ENCODE data around the gene ISCA1.
"Not testable (repeated sequence)": the region's sequence is repeated elsewhere in the genome, so short reads cannot be mapped to it uniquely, and the experiment has no call there.

ISCA1 gene

GRCh38 chr9:86282077-86282978, at the start of gene ISCA1:
Gene ISCA1, minus strand, starts transcription at chr9:86282538. Its CDS starts 80 bp downstream, at chr9:86282458.
- peak; percentile 82 to 95 for DNase-seq

- DNase-seq: no peak
These were observed 47.8 kb upstream of the ISCA1 start for GRCh38 chr9:86330186-86330585.

- DNase-seq: no peak
These were observed 47.3 kb upstream of the ISCA1 start for GRCh38 chr9:86329649-86330048.

GRCh38 chr9:86328156-86328555, 45.8 kb upstream of the ISCA1 start:
- no peak for DNase-seq

DNA sequence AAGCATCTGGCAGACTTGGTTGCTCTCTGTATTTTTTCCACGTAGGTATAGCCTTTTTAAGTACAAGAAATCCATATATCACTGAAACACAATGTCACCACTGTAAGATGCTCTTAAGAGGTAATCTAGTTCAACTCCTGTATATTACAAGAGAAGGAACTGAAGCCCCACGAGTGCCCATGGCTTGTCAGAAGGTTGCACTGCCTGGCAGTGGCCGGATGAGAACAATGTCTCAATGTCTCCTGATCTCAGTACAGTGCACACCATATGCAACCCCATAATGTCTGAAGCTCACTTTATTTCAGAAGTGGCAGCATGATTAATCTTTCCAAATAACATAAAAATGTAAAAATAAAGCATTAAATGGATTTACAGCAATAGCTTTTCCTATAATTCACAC, 44.2 kb upstream of the ISCA1 start:
- DNase-seq: no peak

GRCh38 chr9:86324901-86325300, 42.6 kb upstream of the ISCA1 start:
- no peak for DNase-seq

DNA sequence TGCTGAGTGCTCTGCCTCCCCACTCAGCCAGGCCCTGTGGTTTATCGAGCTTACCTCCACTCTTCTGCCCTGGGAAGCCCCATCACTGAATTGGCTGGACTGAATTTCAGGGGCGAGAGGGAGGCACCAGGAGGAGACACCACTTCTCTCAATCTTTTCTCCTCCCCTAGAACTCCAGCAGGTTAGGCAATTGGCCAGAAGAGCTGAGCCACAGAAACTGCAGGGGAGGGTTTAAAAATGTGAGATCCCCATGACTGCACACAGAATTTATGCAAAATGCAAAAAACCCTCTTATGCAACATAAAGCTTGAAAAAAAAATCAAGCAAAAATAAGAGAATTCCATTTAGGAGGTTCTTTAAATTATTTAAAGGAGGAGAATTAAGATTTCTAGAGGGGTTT, 42.0 kb upstream of the ISCA1 start:
- no peak for DNase-seq

- DNase-seq: no peak
These were observed 40.8 kb upstream of the ISCA1 start for GRCh38 chr9:86322973-86323644.

DNA sequence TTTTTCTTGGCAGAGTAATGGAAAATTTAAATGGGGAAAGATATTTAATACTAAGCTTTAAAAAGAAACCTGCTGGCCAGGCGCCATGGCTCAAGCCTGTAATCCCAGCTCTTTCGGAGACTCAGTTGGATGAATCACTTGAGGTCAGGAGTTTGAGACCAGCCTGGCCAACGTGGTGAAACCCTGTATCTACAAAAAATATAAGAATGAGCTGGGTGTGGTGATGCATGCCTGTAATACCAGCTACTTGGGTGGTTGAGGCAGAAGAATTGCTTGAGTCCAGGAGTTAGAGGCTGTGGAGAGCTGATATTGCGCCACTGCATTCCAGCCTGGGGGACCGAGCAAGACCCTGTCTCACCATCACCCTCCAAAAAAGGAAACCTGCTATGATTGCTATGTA, 39.0 kb upstream of the ISCA1 start:
- DNase-seq: no peak

GRCh38 chr9:86318187-86318586, 35.8 kb upstream of the ISCA1 start:
- DNase-seq: no peak

- no peak for DNase-seq
These were observed 32.7 kb upstream of the ISCA1 start for GRCh38 chr9:86315078-86315477.

GRCh38 chr9:86312959-86313358, 30.6 kb upstream of the ISCA1 start:
- DNase-seq: not testable (repeated sequence)

GRCh38 chr9:86308687-86309086, 26.3 kb upstream of the ISCA1 start:
- no peak for DNase-seq

- DNase-seq: no peak
These were observed 21.9 kb upstream of the ISCA1 start for GRCh38 chr9:86304236-86304730.

DNA sequence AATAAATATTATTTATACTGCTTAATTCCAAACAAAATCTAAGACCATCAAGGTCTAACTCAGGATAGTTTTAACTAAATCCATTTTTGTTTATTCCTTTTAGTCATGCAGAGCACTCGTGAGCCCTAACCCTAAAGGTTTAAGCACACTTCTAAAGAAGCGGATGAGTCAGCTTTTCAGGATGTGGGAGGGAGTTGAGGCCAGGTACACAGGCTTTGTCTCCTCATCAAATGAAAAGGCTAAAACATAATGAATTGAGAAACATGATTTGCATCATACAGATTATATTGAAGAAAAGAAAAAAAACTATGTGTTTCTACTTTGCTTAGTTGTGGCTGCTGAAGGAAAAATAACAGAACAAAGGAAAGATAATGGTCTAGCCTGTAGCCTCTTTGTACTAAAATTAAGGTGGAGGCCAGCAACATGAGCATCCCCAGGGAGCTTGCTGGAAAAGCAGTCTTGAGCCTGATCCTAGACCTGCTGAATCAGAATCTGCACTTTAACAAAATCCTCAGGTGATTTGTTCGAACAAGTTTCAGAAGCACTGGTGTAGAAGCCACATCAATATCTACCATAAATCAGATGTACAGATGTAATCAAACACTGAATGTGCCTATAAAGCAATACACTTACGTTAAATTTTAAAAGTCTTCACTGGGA, 21.1 kb upstream of the ISCA1 start:
- no peak for DNase-seq

- no peak for DNase-seq
These were observed 19.3 kb upstream of the ISCA1 start for GRCh38 chr9:86301686-86302085.

DNA sequence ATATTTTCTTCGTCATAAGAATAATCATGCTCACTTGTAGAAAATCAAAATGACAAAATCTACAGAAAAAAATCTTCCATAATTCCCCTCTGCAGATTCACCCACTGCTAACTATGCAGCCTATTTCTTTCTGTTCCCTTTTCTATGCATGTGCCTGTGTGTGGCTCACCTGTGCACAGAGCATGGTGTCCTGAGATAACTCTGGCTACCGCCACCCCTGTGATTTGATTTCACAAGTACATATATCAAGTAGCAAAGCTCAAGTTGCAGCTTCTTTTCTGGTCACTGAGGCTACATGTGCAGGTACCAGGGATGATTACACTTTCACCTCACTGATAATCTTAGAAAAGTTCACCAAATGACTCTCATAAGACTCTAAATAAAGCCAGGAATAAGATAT, 18.4 kb upstream of the ISCA1 start:
- no peak for DNase-seq

DNA sequence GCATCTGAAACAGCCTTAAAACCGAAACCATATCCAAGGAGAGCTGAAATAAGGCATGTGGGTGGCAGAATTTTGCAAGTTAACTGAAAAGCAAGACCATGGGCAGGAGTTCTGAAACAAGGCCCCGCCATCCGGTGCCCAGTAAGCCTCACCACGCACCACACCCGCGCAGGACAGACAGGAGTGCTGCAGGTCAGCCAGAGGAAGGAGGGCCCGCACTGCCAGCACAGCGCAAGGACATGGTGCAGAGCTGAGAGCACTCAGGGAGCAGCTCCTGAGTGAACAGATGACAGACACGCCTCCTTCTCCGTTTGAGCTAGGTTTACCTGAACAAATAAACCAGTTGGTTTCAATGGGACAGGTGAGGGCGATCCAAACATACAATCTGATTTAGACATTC, 16.5 kb upstream of the ISCA1 start:
- DNase-seq: no peak

- peak in 1 of 2 experiments; percentile 22 for DNase-seq
These were observed 8.0 kb upstream of the ISCA1 start for GRCh38 chr9:86290341-86290740.

- peak; percentile 45 to 71 for DNase-seq
These were observed 6.3 kb upstream of the ISCA1 start for GRCh38 chr9:86288499-86289198.

- DNase-seq: peak; percentile 18 to 67
These were observed 4.7 kb upstream of the ISCA1 start for GRCh38 chr9:86287013-86287412.

- no peak for DNase-seq
These were observed 3.9 kb upstream of the ISCA1 start for GRCh38 chr9:86286278-86286677.

DNA sequence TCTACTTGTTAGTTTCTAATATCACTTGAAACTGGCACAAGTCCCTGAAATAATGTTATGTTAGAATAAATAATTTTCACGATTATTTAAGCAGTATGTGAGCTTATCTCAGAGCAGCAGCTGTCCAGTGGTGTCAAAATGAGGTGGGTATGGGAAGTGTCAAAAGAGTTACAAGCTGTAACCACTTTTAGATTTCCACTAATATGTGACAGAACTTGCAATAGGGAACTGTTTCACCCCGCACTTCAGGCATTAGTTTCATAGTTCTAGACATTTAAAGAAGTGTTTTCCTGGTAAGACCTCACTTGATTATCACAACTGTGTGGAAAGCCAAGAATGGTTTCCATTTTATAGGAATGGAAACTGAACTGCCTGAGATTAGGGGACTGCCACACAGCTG, 2.9 kb upstream of the ISCA1 start:
- DNase-seq: no peak
